H9 (cell line): ENCODE measurements around the gene FOXL1. TPM values are rescaled to one million over a fixed set of nuclear protein-coding genes. Genes with fewer than 3 reads are reported as not detected.

ENCODE experiments used
- DNase-seq: peaks from one replicate; pipeline ENCODE4 v3.0.0-alpha.2; 2017
- H2AFZ ChIP-seq: one replicate; pipeline ENCODE4 v1.6.1; 2013; ENCODE audit warnings: mild to moderate bottlenecking, low read length, control low read depth, moderate library complexity
- H2AK5ac ChIP-seq: 2 replicates; pipeline ENCODE4 v1.6.1; 2013; ENCODE audit warnings: low read length, control low read depth, mixed read lengths; ENCODE audit not compliant: insufficient read length
- H2BK120ac ChIP-seq: one replicate; pipeline ENCODE4 v1.6.1; 2013; ENCODE audit warnings: low read depth, mild to moderate bottlenecking, low read length, control low read depth, inconsistent platforms; ENCODE audit not compliant: poor library complexity, severe bottlenecking
- H2BK12ac ChIP-seq: 2 replicates; pipeline ENCODE4 v1.6.1; 2013; ENCODE audit warnings: low read length, control low read depth, mixed read lengths, low read depth; ENCODE audit not compliant: insufficient read length
- H2BK15ac ChIP-seq: 2 replicates; pipeline ENCODE4 v1.6.1; 2013; ENCODE audit warnings: low read depth, low read length, control low read depth
- H2BK20ac ChIP-seq: one replicate; pipeline ENCODE4 v1.6.1; 2013; ENCODE audit warnings: low read depth, mild to moderate bottlenecking, low read length, control low read depth, inconsistent platforms; ENCODE audit not compliant: poor library complexity, severe bottlenecking
- H2BK5ac ChIP-seq: 2 replicates; pipeline ENCODE4 v1.6.1; 2013; ENCODE audit warnings: low read length, control low read depth, mixed read lengths; ENCODE audit not compliant: insufficient read length
- H3K14ac ChIP-seq: 2 replicates; pipeline ENCODE4 v1.6.1; 2013; ENCODE audit warnings: low read length, control low read depth; ENCODE audit not compliant: insufficient read depth
- H3K18ac ChIP-seq: 2 replicates; pipeline ENCODE4 v1.6.1; 2013; ENCODE audit warnings: low read depth, mild to moderate bottlenecking, mixed read lengths, low read length, control low read depth; ENCODE audit not compliant: insufficient read length
- H3K23ac ChIP-seq: 2 replicates; pipeline ENCODE4 v1.6.1; 2013; ENCODE audit warnings: low read length, control low read depth, mixed read lengths, low read depth; ENCODE audit not compliant: insufficient read length
- H3K23me2 ChIP-seq: 2 replicates; pipeline ENCODE4 v1.6.1; 2013; ENCODE audit warnings: low read depth, mild to moderate bottlenecking, mixed read lengths, low read length, control low read depth; ENCODE audit not compliant: insufficient read length, poor library complexity, severe bottlenecking
- H3K27ac ChIP-seq: 2 replicates; pipeline ENCODE4 v1.5.1; 2013; ENCODE audit warnings: low read length, control low read depth, mixed read lengths, low read depth; ENCODE audit not compliant: insufficient read length
- H3K27me3 ChIP-seq: 2 replicates; pipeline ENCODE4 v1.6.1; 2013; ENCODE audit warnings: low read length, control low read depth, inconsistent platforms; ENCODE audit not compliant: insufficient read depth
- H3K4ac ChIP-seq: 2 replicates; pipeline ENCODE4 v1.6.1; 2013; ENCODE audit warnings: low read depth, mild to moderate bottlenecking, control low read depth, inconsistent platforms, low read length, moderate library complexity
- H3K4me1 ChIP-seq: 2 replicates; pipeline ENCODE4 v1.6.1; 2013; ENCODE audit warnings: low read length, control low read depth, inconsistent platforms; ENCODE audit not compliant: insufficient read depth
- H3K4me2 ChIP-seq: 2 replicates; pipeline ENCODE4 v1.6.1; 2013; ENCODE audit warnings: low read length, control low read depth, mixed read lengths; ENCODE audit not compliant: insufficient read length, insufficient read depth
- H3K56ac ChIP-seq: 2 replicates; pipeline ENCODE4 v1.6.1; 2013; ENCODE audit warnings: low read depth, mild to moderate bottlenecking, mixed read lengths, low read length, control low read depth; ENCODE audit not compliant: insufficient read length
- H3K79me1 ChIP-seq: 2 replicates; pipeline ENCODE4 v1.6.1; 2013; ENCODE audit warnings: low read depth, mild to moderate bottlenecking, moderate library complexity, low read length, control low read depth, inconsistent platforms; ENCODE audit not compliant: insufficient read depth, poor library complexity, severe bottlenecking
- H3K79me2 ChIP-seq: 2 replicates; pipeline ENCODE4 v1.6.1; 2013; ENCODE audit warnings: low read length, control low read depth, inconsistent platforms; ENCODE audit not compliant: insufficient read depth
- H3K9ac ChIP-seq: 2 replicates; pipeline ENCODE4 v1.6.1; 2013; ENCODE audit warnings: low read length, control low read depth, mixed read lengths; ENCODE audit not compliant: insufficient read length; ENCODE audit errors: extremely low read depth
- H3K9me3 ChIP-seq: one replicate; pipeline ENCODE4 v1.6.1; 2013; ENCODE audit warnings: low read depth, low read length, inconsistent platforms; ENCODE audit not compliant: control insufficient read depth
- H3T11ph ChIP-seq: one replicate; pipeline ENCODE4 v1.6.1; 2013; ENCODE audit warnings: mild to moderate bottlenecking, low read length, control low read depth, inconsistent platforms
- H4K20me1 ChIP-seq: one replicate; pipeline ENCODE4 v1.6.1; 2013; ENCODE audit not compliant: control insufficient read depth, insufficient read length, insufficient read depth
- H4K5ac ChIP-seq: 2 replicates; pipeline ENCODE4 v1.6.1; 2013; ENCODE audit warnings: low read depth, mild to moderate bottlenecking, mixed read lengths, low read length, control low read depth; ENCODE audit not compliant: insufficient read length
- H4K8ac ChIP-seq: replicated peaks from 2 replicates; pipeline ENCODE4 v1.6.1; 2013; ENCODE audit warnings: low read length, control low read depth, mixed read lengths, low read depth; ENCODE audit not compliant: insufficient read length
- H4K91ac ChIP-seq: 2 replicates; pipeline ENCODE4 v1.6.1; 2013; ENCODE audit warnings: low read depth, mild to moderate bottlenecking, moderate library complexity, mixed read lengths, low read length, control low read depth; ENCODE audit not compliant: insufficient read length
- H3K27ac Mint-ChIP-seq, 3 experiments: 2 replicates in 2 of 3; 3 replicates in 1 of 3; pipeline ENCODE4 v1.8.0; 2020 to 2021; ENCODE audit warnings: mixed read lengths in 3 of 3, mild to moderate bottlenecking in 1 of 3, moderate library complexity in 1 of 3
- H3K27me3 Mint-ChIP-seq: 2 replicates; pipeline ENCODE4 v1.8.0; 2021; ENCODE audit warnings: low read depth, mild to moderate bottlenecking, moderate library complexity, mixed read lengths
- H3K36me3 Mint-ChIP-seq, 3 experiments: 2 replicates in 2 of 3; 3 replicates in 1 of 3; pipeline ENCODE4 v1.8.0; 2020 to 2021; ENCODE audit warnings: low read depth in 3 of 3, mixed read lengths in 3 of 3; ENCODE audit not compliant: insufficient read depth in 1 of 3
- H3K4me1 Mint-ChIP-seq, 2 experiments: 2 replicates each; pipeline ENCODE4 v1.8.0; 2020; ENCODE audit warnings: mixed read lengths in 2 of 2
- H3K4me3 Mint-ChIP-seq, 2 experiments: 2 replicates in 1 of 2; 3 replicates in 1 of 2; pipeline ENCODE4 v1.8.0; 2020 to 2021; ENCODE audit warnings: mild to moderate bottlenecking in 2 of 2, mixed read lengths in 2 of 2, moderate library complexity in 1 of 2
- H3K9me3 Mint-ChIP-seq, 2 experiments: 2 replicates in 1 of 2; 3 replicates in 1 of 2; pipeline ENCODE4 v1.8.0; 2020; ENCODE audit warnings: mild to moderate bottlenecking in 2 of 2, mixed read lengths in 2 of 2, moderate library complexity in 1 of 2
- CTCF ChIP-seq: fragments of 200-600 bp; sonication (generic); conservative IDR thresholded peaks from 3 replicates; pipeline ENCODE4 v1.8.0; 2021; ENCODE audit warnings: antibody characterized with exemption, mild to moderate bottlenecking
- WGBS: extraction: QIAGEN DNeasy Blood & Tissue Kit; methylation state at CpG from one replicate; pipeline ENCODE4 v1.1.7; 2013; ENCODE audit warnings: missing lambda C conversion rate, low lambda C conversion rate, mixed read lengths; ENCODE audit not compliant: insufficient read length; ENCODE audit errors: extremely low coverage; 5-methylcytosine and 5-hydroxymethylcytosine counted together
- total RNA-seq: library from RNA; stranded (reverse); gene quantifications from 2 replicates; pipeline ENCODE4 v1.2.1, GENCODE V29; 2021

The FOXL1 gene
- total RNA-seq, 1 experiment from 2014 or later: 0.09 TPM

GRCh38 chr16:86628614-86629013 is 50.3 kb downstream of the FOXL1 start:
- no CpG with 5 or more reads among the region's 5 CpGs for WGBS
- Histone ChIP-seq H3K79me2 (no peaks in the 10 kb centered on the region), H2AK5ac (no peak overlapping the region), H2BK12ac (no peak overlapping the region), H2AFZ (no peak overlapping the region), H3K4ac (no peak overlapping the region), H4K20me1 (no peaks in the 10 kb centered on the region), H3K79me1 (no peaks in the 10 kb centered on the region), H3K4me2 (no peak overlapping the region), H3T11ph (no peak overlapping the region), H3K23ac (no peak overlapping the region), H3K56ac (no peak overlapping the region), H3K9ac (no peak overlapping the region), H2BK20ac (no peak overlapping the region), H3K27ac (no peak overlapping the region), H4K5ac (no peak overlapping the region), H3K27me3 (no peaks in the 10 kb centered on the region), H3K9me3 (no peaks in the 10 kb centered on the region), H3K23me2 (no peaks in the 10 kb centered on the region), H2BK15ac (no peak overlapping the region), H3K18ac (no peak overlapping the region), H3K14ac (no peak overlapping the region), H2BK120ac (no peak overlapping the region), H4K8ac (no peak overlapping the region), H4K91ac (no peak overlapping the region), H3K4me1 (no peaks in the 10 kb centered on the region), H2BK5ac (no peak overlapping the region)
- no peak for TF ChIP-seq CTCF
- Mint-ChIP-seq H3K9me3 (no peaks in the 10 kb centered on the region), H3K27me3 (peaks cover 10% of the 10 kb centered on the region; the same call in 1 of the 2 replicates), H3K27ac (no peak overlapping the region; a peak in 2 of 7 replicates), H3K4me1 (no peaks in the 10 kb centered on the region), H3K36me3 (no peaks in the 10 kb centered on the region; a peak in 1 of 7 replicates), H3K4me3 (no peak overlapping the region)
- DNase-seq: no peak
